Body of pancreas (tissue), 4 donors: ENCODE data around the gene ZRANB1. TPM values are rescaled to one million over a fixed set of nuclear protein-coding genes. Genes with fewer than 3 reads are reported as not detected.
A peak's percentile ranks its signal among the peaks of the same experiment; 100 is the strongest.

Experiments
- ATAC-seq: fragments of 150-250 bp; one replicate; pipeline ENCODE4 v1.9.1; 2016
- DNase-seq, 4 donors: peaks; one replicate each; pipeline ENCODE4 v3.0.0-alpha.2; 2019
- H3K27ac ChIP-seq, 4 donors: fragments of 200-600 bp; sonication (generic); 1 replicate in 3 of 4; 2 replicates in 1 of 4; pipeline versions ENCODE4 v1.5.1 to v1.6.1; 2016 to 2019; ENCODE audit warnings: mild to moderate bottlenecking in 1 of 4, mixed read lengths in 1 of 4, moderate library complexity in 1 of 4
- H3K27me3 ChIP-seq, 2 donors: fragments of 200-600 bp; sonication (generic); one replicate each; pipeline ENCODE4 v1.6.0; 2016; ENCODE audit warnings: mild to moderate bottlenecking in 1 of 2
- H3K36me3 ChIP-seq, 2 donors: fragments of 200-600 bp; sonication (generic); replicated peaks in 1 of 2; 2 replicates each; pipeline ENCODE4 v1.5.1; 2016; ENCODE audit warnings: low read depth in 2 of 2; ENCODE audit not compliant: insufficient read depth in 1 of 2
- H3K4me1 ChIP-seq: fragments of 200-600 bp; sonication (generic); one replicate; pipeline ENCODE4 v1.6.0; 2016
- H3K4me3 ChIP-seq, 2 donors: fragments of 200-600 bp; sonication (generic); 1 replicate in 1 of 2; 2 replicates in 1 of 2; pipeline ENCODE4 v1.5.1; 2016 to 2019
- H3K9me3 ChIP-seq, 3 donors: fragments of 200-600 bp; sonication (generic); 1 replicate in 2 of 3; 2 replicates in 1 of 3; pipeline ENCODE4 v1.5.1; 2016
- CTCF ChIP-seq, 7 experiments: fragments of 450-650 bp in 4 of 7; fragments of 200-600 bp in 3 of 7; sonication (generic) in 3 of 7; IDR thresholded peaks; one replicate each; pipeline ENCODE4 v1.5.1; 2016 to 2019; ENCODE audit warnings: antibody characterized with exemption in 7 of 7
- POLR2A ChIP-seq, 3 donors: fragments of 450-650 bp; IDR thresholded peaks; one replicate each; pipeline ENCODE4 v1.6.1; 2016; ENCODE audit warnings: antibody characterized with exemption in 3 of 3, mild to moderate bottlenecking in 2 of 3
- WGBS, 2 donors: methylation state at CpG; one replicate each; pipeline ENCODE4 v1.1.5; 2017; 5-methylcytosine and 5-hydroxymethylcytosine counted together
- intact Hi-C: fragments of 100-400 bp; cut with DNase I; formaldehyde crosslinking; loops from one replicate; pipeline ENCODE4 v1.15.1; 2023
- total RNA-seq, 2 donors: library from RNA; depleted of rRNA; stranded (reverse); fragments of >200 nt; gene quantifications; one replicate each; pipeline ENCODE4 v1.1.0, GENCODE V29; 2016

ZRANB1 gene
- total RNA-seq, 2 donors from 2014 or later = 12.2 to 21.1 TPM

GRCh38 chr10:125012851-125013528, 71.1 kb downstream of the ZRANB1 start:
- Histone ChIP-seq H3K27me3 (no peaks in the 10 kb centered on the region), H3K4me1 (peaks cover 30% of the 10 kb centered on the region), H3K4me3 (no peak overlapping the region), H3K9me3 (no peaks in the 10 kb centered on the region), H3K36me3 (no peaks in the 10 kb centered on the region), H3K27ac (no peak overlapping the region)
- no peak for TF ChIP-seq POLR2A (IDR thresholded peaks at IDR 0.05)
- TF ChIP-seq CTCF (IDR thresholded peaks at IDR 0.05) = no peak
- DNase-seq (no peak), ATAC-seq (no peak)
- 88 to 92% methylated on average over 10 to 15 of the region's 15 CpGs for WGBS, 2 donors
- intact Hi-C loops = no loop called here

GRCh38 chr10:125013529-125013872, 71.6 kb downstream of the ZRANB1 start:
- DNase-seq (no peak), ATAC-seq (no peak)
- Histone ChIP-seq H3K27ac (no peak overlapping the region), H3K4me1 (peaks cover 25% of the 10 kb centered on the region), H3K4me3 (no peak overlapping the region), H3K27me3 (no peaks in the 10 kb centered on the region), H3K36me3 (no peaks in the 10 kb centered on the region), H3K9me3 (no peaks in the 10 kb centered on the region)
- intact Hi-C loops = no loop called here
- WGBS, 2 donors = 95 to 96% methylated on average over 7 of the region's 7 CpGs
- TF ChIP-seq CTCF (IDR thresholded peaks at IDR 0.05) (no peak), POLR2A (IDR thresholded peaks at IDR 0.05) (no peak)

GRCh38 chr10:125014086-125014830, 72.3 kb downstream of the ZRANB1 start:
- intact Hi-C loops = no loop called here
- H3K9me3 ChIP-seq = no peaks in the 10 kb centered on the region
- 49 to 63% methylated on average over 17 to 20 of the region's 20 CpGs for WGBS, 2 donors
- peaks cover 18% of the 10 kb centered on the region for H3K4me1 ChIP-seq
- no peak for ATAC-seq
- no peak overlapping the region for H3K4me3 ChIP-seq
- H3K27ac ChIP-seq = peak overlapping the region in 2 of 4 donors; percentile 16 to 19
- H3K36me3 ChIP-seq = no peaks in the 10 kb centered on the region
- TF ChIP-seq CTCF (IDR thresholded peaks at IDR 0.05) (no peak), POLR2A (IDR thresholded peaks at IDR 0.05) (no peak)
- H3K27me3 ChIP-seq = no peaks in the 10 kb centered on the region
- peak; percentile 42 to 74 (median 61) for DNase-seq

GRCh38 chr10:125014836-125015355, 73.0 kb downstream of the ZRANB1 start:
- no peak for ATAC-seq
- WGBS, 2 donors = 82 to 90% methylated on average over 19 of the region's 19 CpGs
- Histone ChIP-seq H3K9me3 (no peaks in the 10 kb centered on the region), H3K4me1 (peaks cover 12% of the 10 kb centered on the region), H3K27ac (peak overlapping the region in 2 of 4 donors; percentile 16 to 37), H3K36me3 (no peaks in the 10 kb centered on the region), H3K27me3 (no peaks in the 10 kb centered on the region), H3K4me3 (no peak overlapping the region)
- intact Hi-C loops = no loop called here
- no peak for TF ChIP-seq CTCF (IDR thresholded peaks at IDR 0.05)
- DNase-seq = no peak
